DOHH2 (cell line): ENCODE measurements around the gene PNPLA5.
"Not testable (repeated sequence)": the region's sequence is repeated elsewhere in the genome, so short reads cannot be mapped to it uniquely, and the experiment has no call there.

Experiments
- H3F3A ChIP-seq: fragments of 200-600 bp; sonication (generic), shearing (Covaris generic); 2 replicates; pipeline ENCODE4 v1.6.0; 2016; ENCODE audit warnings: antibody characterized with exemption, mild to moderate bottlenecking; ENCODE audit not compliant: control insufficient read depth, insufficient read depth
- H3K27ac ChIP-seq: fragments of 200-600 bp; sonication (generic); 2 replicates; pipeline ENCODE4 v1.5.1; 2014; ENCODE audit warnings: low read depth, mild to moderate bottlenecking, low read length, moderate library complexity
- H3K27me3 ChIP-seq: fragments of 200-600 bp; sonication (generic); 2 replicates; pipeline ENCODE4 v1.6.1; 2014; ENCODE audit warnings: mild to moderate bottlenecking, low read length, mixed read lengths; ENCODE audit not compliant: control insufficient read depth
- H3K36me3 ChIP-seq: fragments of 200-600 bp; sonication (generic); 2 replicates; pipeline ENCODE4 v1.6.1; 2014; ENCODE audit warnings: mild to moderate bottlenecking, low read length, moderate library complexity, mixed read lengths; ENCODE audit not compliant: control insufficient read depth
- H3K4me1 ChIP-seq: fragments of 200-600 bp; sonication (generic); 2 replicates; pipeline ENCODE4 v1.6.1; 2014; ENCODE audit warnings: mild to moderate bottlenecking, low read length, mixed read lengths; ENCODE audit not compliant: control insufficient read depth
- H3K4me2 ChIP-seq: fragments of 200-600 bp; sonication (generic); 2 replicates; pipeline ENCODE4 v1.6.0; 2014; ENCODE audit warnings: mild to moderate bottlenecking, low read length, moderate library complexity
- H3K4me3 ChIP-seq: fragments of 200-600 bp; sonication (generic); 2 replicates; pipeline ENCODE4 v1.5.1; 2014; ENCODE audit warnings: mild to moderate bottlenecking, low read length, mixed read lengths
- H3K79me2 ChIP-seq: fragments of 200-600 bp; sonication (generic); 2 replicates; pipeline ENCODE4 v1.6.1; 2014; ENCODE audit warnings: mild to moderate bottlenecking, low read length, mixed read lengths; ENCODE audit not compliant: control insufficient read depth
- H3K9me2 ChIP-seq: fragments of 200-600 bp; sonication (generic); replicated peaks from 2 replicates; pipeline ENCODE4 v1.6.1; 2014; ENCODE audit warnings: mild to moderate bottlenecking, low read length, mixed read lengths; ENCODE audit not compliant: control insufficient read depth
- H3K9me3 ChIP-seq: fragments of 200-600 bp; sonication (generic); 2 replicates; pipeline ENCODE4 v1.6.1; 2014; ENCODE audit warnings: antibody characterized with exemption, low read length, mixed read lengths; ENCODE audit not compliant: control insufficient read depth, insufficient read depth
- H4K20me1 ChIP-seq: fragments of 200-600 bp; sonication (generic); 2 replicates; pipeline ENCODE4 v1.6.0; 2014; ENCODE audit warnings: low read depth, mild to moderate bottlenecking, antibody characterized with exemption, low read length, moderate library complexity; ENCODE audit not compliant: control insufficient read depth, insufficient read depth
- EZH2phosphoT487 ChIP-seq: fragments of 200-600 bp; sonication (generic); IDR thresholded peaks from 2 replicates; pipeline ENCODE4 v1.6.1; 2017; ENCODE audit warnings: borderline replicate concordance, mild to moderate bottlenecking, antibody characterized with exemption, low read length, moderate library complexity, mixed read lengths
- TF ChIP-seq, protein P1 (sequence below): fragments of 200-600 bp; sonication (generic); IDR thresholded peaks from one replicate; pipeline ENCODE4 v1.5.1; 2014; ENCODE audit warnings: antibody characterized with exemption, mild to moderate bottlenecking, low read depth, low read length; ENCODE audit not compliant: poor library complexity, severe bottlenecking

The PNPLA5 gene

GRCh38 chr22:43910178-43910695 lies 18.4 kb upstream of the PNPLA5 start:
- Histone ChIP-seq H3K9me3 (no peaks in the 10 kb centered on the region), H4K20me1 (no peaks in the 10 kb centered on the region), H3K36me3 (no peaks in the 10 kb centered on the region), H3K27me3 (no peaks in the 10 kb centered on the region), H3K79me2 (no peaks in the 10 kb centered on the region), H3K4me3 (no peak overlapping the region), H3K4me1 (no peaks in the 10 kb centered on the region), H3F3A (no peaks in the 10 kb centered on the region), H3K9me2 (no peaks in the 10 kb centered on the region), H3K27ac (no peak overlapping the region), H3K4me2 (no peak overlapping the region)
- TF ChIP-seq EZH2phosphoT487: no peak
- TF ChIP-seq, protein P1, sequence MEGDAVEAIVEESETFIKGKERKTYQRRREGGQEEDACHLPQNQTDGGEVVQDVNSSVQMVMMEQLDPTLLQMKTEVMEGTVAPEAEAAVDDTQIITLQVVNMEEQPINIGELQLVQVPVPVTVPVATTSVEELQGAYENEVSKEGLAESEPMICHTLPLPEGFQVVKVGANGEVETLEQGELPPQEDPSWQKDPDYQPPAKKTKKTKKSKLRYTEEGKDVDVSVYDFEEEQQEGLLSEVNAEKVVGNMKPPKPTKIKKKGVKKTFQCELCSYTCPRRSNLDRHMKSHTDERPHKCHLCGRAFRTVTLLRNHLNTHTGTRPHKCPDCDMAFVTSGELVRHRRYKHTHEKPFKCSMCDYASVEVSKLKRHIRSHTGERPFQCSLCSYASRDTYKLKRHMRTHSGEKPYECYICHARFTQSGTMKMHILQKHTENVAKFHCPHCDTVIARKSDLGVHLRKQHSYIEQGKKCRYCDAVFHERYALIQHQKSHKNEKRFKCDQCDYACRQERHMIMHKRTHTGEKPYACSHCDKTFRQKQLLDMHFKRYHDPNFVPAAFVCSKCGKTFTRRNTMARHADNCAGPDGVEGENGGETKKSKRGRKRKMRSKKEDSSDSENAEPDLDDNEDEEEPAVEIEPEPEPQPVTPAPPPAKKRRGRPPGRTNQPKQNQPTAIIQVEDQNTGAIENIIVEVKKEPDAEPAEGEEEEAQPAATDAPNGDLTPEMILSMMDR: no peak

- Histone ChIP-seq H3K9me3 (no peaks in the 10 kb centered on the region), H4K20me1 (no peaks in the 10 kb centered on the region), H3K36me3 (no peaks in the 10 kb centered on the region), H3K4me3 (no peak overlapping the region), H3F3A (no peaks in the 10 kb centered on the region), H3K79me2 (no peaks in the 10 kb centered on the region), H3K4me1 (no peaks in the 10 kb centered on the region), H3K27me3 (no peaks in the 10 kb centered on the region), H3K4me2 (no peak overlapping the region), H3K9me2 (no peaks in the 10 kb centered on the region), H3K27ac (no peak overlapping the region)
- TF ChIP-seq, protein P1: no peak
- no peak for TF ChIP-seq EZH2phosphoT487
These were observed 17.9 kb upstream of the PNPLA5 start for GRCh38 chr22:43909708-43910107.

GRCh38 chr22:43905681-43906080 lies 13.9 kb upstream of the PNPLA5 start:
- H3K79me2 ChIP-seq: no peaks in the 10 kb centered on the region
- no peaks in the 10 kb centered on the region for H3K9me3 ChIP-seq
- H3K27ac ChIP-seq: no peak overlapping the region
- H3K4me1 ChIP-seq: no peaks in the 10 kb centered on the region
- no peak for TF ChIP-seq EZH2phosphoT487
- TF ChIP-seq, protein P1: no peak
- no peak overlapping the region for H3K4me3 ChIP-seq
- no peaks in the 10 kb centered on the region for H3K9me2 ChIP-seq
- no peaks in the 10 kb centered on the region for H3F3A ChIP-seq
- no peaks in the 10 kb centered on the region for H3K27me3 ChIP-seq
- H3K4me2 ChIP-seq: no peak overlapping the region
- H4K20me1 ChIP-seq: no peaks in the 10 kb centered on the region
- no peaks in the 10 kb centered on the region for H3K36me3 ChIP-seq

DNA sequence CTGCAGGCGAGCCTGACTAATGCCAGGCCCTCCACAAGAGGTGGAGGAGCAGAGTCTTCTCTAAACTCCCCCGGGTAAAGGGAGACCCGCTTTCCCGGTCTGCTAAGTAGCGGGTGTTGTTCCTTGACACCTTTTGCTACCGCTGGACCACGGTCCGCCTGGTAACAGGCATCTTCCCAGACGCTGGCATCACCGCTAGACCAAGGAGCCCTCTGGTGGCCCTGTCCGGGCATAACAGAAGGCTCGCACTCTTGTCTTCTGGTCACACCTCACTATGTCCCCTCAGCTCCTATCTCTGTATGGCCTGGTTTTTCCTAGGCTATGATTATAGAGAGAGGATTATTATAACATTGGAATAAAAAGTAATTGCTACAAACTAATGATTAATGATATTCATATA lies 12.6 kb upstream of the PNPLA5 start:
- not testable (repeated sequence) for H3K79me2 ChIP-seq, H3F3A ChIP-seq, H4K20me1 ChIP-seq

DNA sequence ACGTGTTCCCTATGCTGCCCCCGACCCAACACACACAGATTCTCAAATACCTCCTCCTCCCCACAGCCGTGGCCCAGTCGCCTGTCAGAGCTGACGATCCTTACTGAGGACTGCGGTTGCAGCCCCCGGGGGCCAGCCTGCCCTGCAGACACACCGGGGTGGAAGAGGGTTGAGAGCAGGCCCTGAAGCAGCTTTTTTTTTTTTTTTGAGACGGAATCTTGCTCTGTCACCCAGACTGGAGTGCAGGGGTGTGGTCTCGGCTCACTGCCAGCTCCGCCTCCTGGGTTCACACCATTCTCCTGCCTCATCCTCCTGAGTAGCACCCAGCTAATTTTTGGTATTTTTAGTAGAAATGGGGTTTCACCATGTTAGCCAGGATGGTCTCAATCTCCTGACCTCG lies 11.2 kb upstream of the PNPLA5 start:
- H3K36me3 ChIP-seq, H3K9me2 ChIP-seq, H3K4me3 ChIP-seq, H3K9me3 ChIP-seq, H3K4me2 ChIP-seq, H3F3A ChIP-seq, H3K4me1 ChIP-seq, H3K27me3 ChIP-seq, H3K79me2 ChIP-seq, H4K20me1 ChIP-seq, H3K27ac ChIP-seq: not testable (repeated sequence)

More for the DNA sequence above, 12.6 kb upstream of the PNPLA5 start:
- not testable (repeated sequence) for H3K9me2 ChIP-seq, H3K27me3 ChIP-seq, H3K4me3 ChIP-seq, H3K4me2 ChIP-seq, H3K9me3 ChIP-seq, H3K36me3 ChIP-seq, H3K4me1 ChIP-seq, H3K27ac ChIP-seq
